H7 (cell line): ENCODE results near the gene SNN. TPM values are rescaled to one million over a fixed set of nuclear protein-coding genes. Genes with fewer than 3 reads are reported as not detected.

Experiments
- DNase-seq: peaks from one replicate; pipeline ENCODE4 v3.0.0; 2012
- H3K27me3 ChIP-seq: 2 replicates; pipeline ENCODE4 v1.6.0; 2011; ENCODE audit warnings: mild to moderate bottlenecking, low read length; ENCODE audit not compliant: control insufficient read depth, insufficient read depth
- H3K36me3 ChIP-seq: replicated peaks from 2 replicates; pipeline ENCODE4 v1.5.1; 2011; ENCODE audit warnings: low read length; ENCODE audit not compliant: control insufficient read depth, insufficient read depth
- H3K4me3 ChIP-seq: 2 replicates; pipeline ENCODE4 v1.5.1; 2011; ENCODE audit warnings: low read depth, mild to moderate bottlenecking, control low read depth, low read length, moderate library complexity; ENCODE audit not compliant: insufficient read depth
- total RNA-seq: library from RNA; depleted of rRNA; stranded (reverse); fragments of >200 nt; shearing (Covaris generic); gene quantifications from 2 replicates; pipeline ENCODE4 v1.2.3, GENCODE V29; 2014

The SNN gene
- total RNA-seq, 1 experiment from 2014 or later = 34.9 TPM

GRCh38 chr16:11668623-11669379, 546 bp downstream of the SNN start:
- H3K36me3 ChIP-seq = no peaks in the 10 kb centered on the region; the same call in 1 of the 2 replicates
- DNase-seq = peak; percentile 69
- H3K4me3 ChIP-seq = peak overlapping the region; percentile 85
- no peaks in the 10 kb centered on the region; the same call in 1 of the 2 replicates for H3K27me3 ChIP-seq

GRCh38 chr16:11669380-11670146, 1.3 kb downstream of the SNN start:
- no peaks in the 10 kb centered on the region; the same call in 1 of the 2 replicates for H3K36me3 ChIP-seq
- peak; percentile 59 for DNase-seq
- H3K27me3 ChIP-seq = no peaks in the 10 kb centered on the region; the same call in 1 of the 2 replicates
- H3K4me3 ChIP-seq = peak overlapping the region; percentile 85

GRCh38 chr16:11670171-11671131, 2.2 kb downstream of the SNN start:
- H3K27me3 ChIP-seq = no peaks in the 10 kb centered on the region; the same call in 1 of the 2 replicates
- no peaks in the 10 kb centered on the region; the same call in 1 of the 2 replicates for H3K36me3 ChIP-seq
- no peak overlapping the region for H3K4me3 ChIP-seq
- DNase-seq = peak; percentile 66

GRCh38 chr16:11671271-11671670, 3.0 kb downstream of the SNN start:
- no peak overlapping the region for H3K4me3 ChIP-seq
- peaks cover 4% of the 10 kb centered on the region for H3K36me3 ChIP-seq
- H3K27me3 ChIP-seq = no peaks in the 10 kb centered on the region; the same call in 1 of the 2 replicates
- DNase-seq = no peak

GRCh38 chr16:11671676-11672075, 3.4 kb downstream of the SNN start:
- peak; percentile 43 for DNase-seq
- no peaks in the 10 kb centered on the region; the same call in 1 of the 2 replicates for H3K27me3 ChIP-seq
- peaks cover 8% of the 10 kb centered on the region for H3K36me3 ChIP-seq
- no peak overlapping the region for H3K4me3 ChIP-seq

- no peaks in the 10 kb centered on the region for H3K27me3 ChIP-seq
- peaks cover 13% of the 10 kb centered on the region for H3K36me3 ChIP-seq
- DNase-seq = peak; percentile 52
- no peak overlapping the region for H3K4me3 ChIP-seq
Measured at GRCh38 chr16:11672206-11673090, 4.2 kb downstream of the SNN start.

- DNase-seq = peak; percentile 66
- H3K36me3 ChIP-seq = peaks cover 17% of the 10 kb centered on the region
- no peaks in the 10 kb centered on the region for H3K27me3 ChIP-seq
- no peak overlapping the region for H3K4me3 ChIP-seq
Measured at GRCh38 chr16:11673091-11674000, 5.1 kb downstream of the SNN start.

GRCh38 chr16:11674001-11674817, 6.0 kb downstream of the SNN start:
- Histone ChIP-seq H3K27me3 (no peaks in the 10 kb centered on the region), H3K4me3 (no peak overlapping the region), H3K36me3 (peaks cover 17% of the 10 kb centered on the region)
- DNase-seq = peak; percentile 40

- Histone ChIP-seq H3K27me3 (no peaks in the 10 kb centered on the region), H3K4me3 (no peak overlapping the region), H3K36me3 (peaks cover 17% of the 10 kb centered on the region)
- DNase-seq = peak; percentile 33
Measured at GRCh38 chr16:11674818-11675560, 6.7 kb downstream of the SNN start.

GRCh38 chr16:11675561-11676511, 7.6 kb downstream of the SNN start:
- peak; percentile 55 for DNase-seq
- Histone ChIP-seq H3K4me3 (no peak overlapping the region), H3K27me3 (no peaks in the 10 kb centered on the region), H3K36me3 (peaks cover 17% of the 10 kb centered on the region)

GRCh38 chr16:11676799-11677198, 8.5 kb downstream of the SNN start:
- H3K36me3 ChIP-seq = peaks cover 18% of the 10 kb centered on the region
- H3K27me3 ChIP-seq = no peaks in the 10 kb centered on the region
- no peak overlapping the region for H3K4me3 ChIP-seq
- DNase-seq = no peak
